ENCODE data around the gene C1QTNF8.

The C1QTNF8 gene

GRCh38 chr16:1040346-1040745 lies 55.7 kb downstream of the C1QTNF8 start:
- DNase-seq = no peak

- no peak for DNase-seq
Observed at GRCh38 chr16:1039762-1040161, 56.3 kb downstream of the C1QTNF8 start.

GRCh38 chr16:1038932-1039331 lies 57.1 kb downstream of the C1QTNF8 start:
- peak; percentile 0 for DNase-seq

Data from eye (tissue), 1 donor.